GM19023 (cell line): ENCODE data around the gene SOS2.

Experiments
- ATAC-seq: cut with Tn5 transposase; IDR thresholded peaks from one replicate; pipeline ENCODE4 v1.9.1; 2021; ENCODE audit warnings: mild to moderate bottlenecking, moderate library complexity; ENCODE audit not compliant: unreplicated experiment

SOS2 gene

DNA sequence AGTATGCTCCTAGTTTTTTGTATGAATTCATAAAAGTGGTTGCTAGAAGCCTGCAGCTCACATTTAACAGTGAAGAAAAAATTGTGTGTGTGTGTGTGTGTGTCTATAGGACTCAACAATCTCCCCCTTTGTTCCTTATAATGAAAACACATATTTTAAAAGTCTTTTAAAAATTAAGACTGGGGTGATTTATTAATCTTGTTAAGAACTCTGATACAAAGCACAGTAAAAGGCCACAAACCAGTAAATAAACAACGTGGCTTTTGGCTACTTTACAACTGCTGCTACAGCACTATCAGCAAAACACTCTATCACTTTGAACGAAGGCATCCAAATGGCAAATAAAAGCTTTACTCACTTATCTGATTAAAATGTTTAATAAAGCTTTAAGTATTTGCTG is 114.4 kb downstream of the SOS2 start:
- ATAC-seq = no peak

DNA sequence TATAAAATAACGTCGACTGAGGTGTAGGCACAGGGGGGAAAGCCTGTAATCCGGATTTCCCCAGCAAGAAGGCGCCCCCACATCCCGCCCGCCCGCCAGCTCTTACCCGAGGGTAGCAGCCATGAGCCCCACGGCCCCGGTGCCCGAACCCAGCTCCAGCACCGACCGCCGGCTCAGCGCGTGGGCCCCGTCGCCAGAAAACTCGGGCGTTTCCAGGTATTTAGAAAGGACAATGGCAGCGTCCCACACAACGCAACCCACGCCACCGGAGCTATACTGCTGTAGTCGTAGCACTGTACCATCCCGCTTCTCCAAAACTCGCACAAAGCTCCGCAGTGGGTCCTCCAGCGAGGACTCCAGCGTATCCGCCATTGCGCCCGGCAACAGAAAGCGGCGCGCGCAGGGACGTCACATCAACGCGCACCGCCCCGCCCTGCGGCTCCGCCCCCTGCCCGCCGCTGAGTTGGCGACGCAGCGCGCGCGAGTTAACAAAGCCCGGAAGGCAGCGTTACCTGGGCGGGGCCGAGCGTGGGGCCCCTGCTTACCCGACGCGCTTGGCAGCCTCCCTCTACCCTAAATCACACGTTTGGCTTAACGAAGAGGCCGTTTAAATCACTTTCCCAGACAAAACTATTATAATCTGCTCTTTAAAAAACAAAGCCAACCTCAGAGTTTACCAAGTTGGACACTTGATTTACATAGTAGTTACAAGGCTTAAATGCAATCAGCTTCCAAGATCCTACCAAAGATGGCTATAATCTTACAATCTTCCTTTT is 115.0 kb downstream of the SOS2 start, which contains the start of gene VCPKMT:
Gene VCPKMT, minus strand, starts transcription at position 392 of the 776 bp plus-strand sequence. Its CDS starts 20 bp downstream, at position 372.
- ATAC-seq = peak; percentile 98

DNA sequence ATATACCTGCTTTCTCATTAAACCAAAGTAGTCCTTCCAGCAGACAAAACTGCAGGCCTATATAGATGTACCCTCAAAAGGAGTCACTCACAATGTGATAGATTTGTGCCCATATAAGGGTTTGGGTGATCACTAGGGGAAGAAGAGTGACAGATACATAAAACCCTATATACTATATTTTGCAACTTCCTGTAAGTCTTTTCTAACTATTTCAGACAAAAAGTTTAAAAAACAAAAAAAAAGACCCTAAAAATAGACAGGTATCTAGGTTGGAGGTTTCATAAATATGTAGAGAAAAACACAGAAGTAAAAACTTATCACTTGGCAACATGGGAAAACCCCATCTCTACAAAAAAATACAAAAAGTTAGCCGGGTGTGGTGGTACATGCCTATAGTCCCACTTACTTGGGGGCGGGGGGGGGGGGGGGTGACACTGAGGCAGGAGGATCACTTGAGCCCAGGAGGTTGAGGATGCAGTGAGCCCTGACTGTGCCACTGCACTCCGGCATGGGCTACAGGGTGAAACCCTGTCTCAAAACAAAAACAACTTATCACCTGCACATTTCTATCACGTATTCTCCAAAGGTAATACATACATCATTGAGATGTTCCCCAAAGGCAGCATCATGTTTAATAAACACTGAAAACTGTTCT is 117.9 kb downstream of the SOS2 start:
- no peak for ATAC-seq

DNA sequence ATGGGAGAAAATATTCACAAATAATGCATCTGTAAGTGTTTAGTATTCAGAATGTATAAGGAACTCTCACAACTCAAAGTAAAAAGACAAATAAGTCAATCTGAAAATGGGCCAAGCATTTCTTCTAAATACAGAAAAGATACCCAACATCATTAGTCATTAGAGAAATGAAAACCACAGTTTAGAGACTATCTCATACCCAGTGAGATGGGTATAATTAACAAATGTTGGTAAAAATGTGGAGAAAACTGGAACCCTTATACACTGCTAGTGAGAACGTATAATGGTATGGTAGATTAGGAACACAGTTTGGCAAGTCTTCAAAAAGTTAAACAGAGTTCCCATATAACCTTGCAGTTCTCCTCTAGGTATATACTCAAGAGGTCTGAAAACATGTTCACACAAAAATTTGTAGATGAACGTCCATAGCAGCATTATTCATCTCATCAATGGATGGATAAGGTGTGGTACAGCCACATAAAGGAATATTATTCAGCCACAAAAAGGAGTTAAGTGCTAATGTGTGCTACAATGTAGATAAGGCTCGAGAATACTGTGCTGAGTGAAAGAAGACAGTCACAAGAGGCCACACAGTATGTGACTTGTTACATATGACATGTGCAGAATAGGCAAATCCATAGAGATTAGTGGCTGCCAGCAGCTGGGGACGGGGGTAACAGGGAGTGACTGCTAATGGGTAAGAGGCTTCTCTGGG is 120.9 kb downstream of the SOS2 start:
- ATAC-seq = no peak

DNA sequence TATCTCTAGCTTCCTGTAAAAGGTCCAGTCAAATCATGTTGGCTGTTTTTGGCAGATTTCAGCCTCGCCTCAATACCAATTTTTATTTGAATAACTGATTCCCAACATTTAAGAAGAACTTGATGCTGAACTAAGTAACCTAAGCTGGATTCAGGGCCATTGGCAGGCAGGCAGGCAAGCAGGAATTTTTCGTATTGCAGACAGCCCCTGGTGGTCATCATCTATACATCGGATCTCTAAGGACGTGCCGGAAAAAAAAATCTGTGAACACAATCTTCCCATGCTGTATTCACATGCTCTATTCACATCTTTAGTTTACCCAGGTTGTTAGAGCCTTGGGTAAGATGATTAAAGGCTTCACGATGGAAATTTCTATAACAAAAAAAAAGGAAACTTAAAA is 122.0 kb downstream of the SOS2 start:
- ATAC-seq = no peak

DNA sequence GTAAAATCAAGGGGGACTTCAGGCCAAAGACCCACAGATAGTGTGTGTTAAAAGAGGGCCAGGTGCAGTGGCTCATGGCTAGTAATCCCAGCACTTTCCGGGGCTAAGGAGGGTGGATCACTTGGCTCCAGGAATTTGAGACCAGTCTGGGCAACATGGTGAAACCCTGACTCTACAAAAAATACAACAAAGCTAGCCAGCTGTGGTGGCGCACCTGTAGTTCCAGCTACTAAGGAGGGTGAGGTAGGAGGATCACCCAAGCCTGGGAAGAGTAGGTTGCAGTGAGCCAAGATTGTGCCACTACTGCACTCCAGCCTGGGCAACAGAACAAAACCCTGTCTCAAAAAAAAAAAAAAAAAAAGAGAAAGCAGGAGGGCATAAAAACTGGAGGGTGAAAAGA is 123.5 kb downstream of the SOS2 start:
- no peak for ATAC-seq

DNA sequence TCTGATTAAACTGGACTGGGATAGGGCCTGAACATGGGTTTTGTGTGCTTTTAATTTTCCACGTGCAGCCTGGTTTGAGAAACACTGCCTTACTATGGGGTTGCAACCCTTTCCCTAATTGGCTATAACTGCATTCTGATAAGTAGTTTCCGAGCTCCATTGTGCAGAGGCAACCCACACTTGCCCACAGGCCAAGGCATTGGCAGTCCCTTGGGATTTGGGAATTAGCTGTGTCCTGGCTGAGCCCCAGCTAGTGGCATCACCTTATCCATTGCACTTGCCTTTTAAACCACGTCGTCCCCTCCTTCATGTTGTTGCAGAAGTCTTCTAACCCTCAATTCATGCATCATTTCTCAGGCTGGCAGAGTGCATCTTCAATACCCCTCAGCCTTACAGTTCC is 125.2 kb downstream of the SOS2 start:
- ATAC-seq = no peak

DNA sequence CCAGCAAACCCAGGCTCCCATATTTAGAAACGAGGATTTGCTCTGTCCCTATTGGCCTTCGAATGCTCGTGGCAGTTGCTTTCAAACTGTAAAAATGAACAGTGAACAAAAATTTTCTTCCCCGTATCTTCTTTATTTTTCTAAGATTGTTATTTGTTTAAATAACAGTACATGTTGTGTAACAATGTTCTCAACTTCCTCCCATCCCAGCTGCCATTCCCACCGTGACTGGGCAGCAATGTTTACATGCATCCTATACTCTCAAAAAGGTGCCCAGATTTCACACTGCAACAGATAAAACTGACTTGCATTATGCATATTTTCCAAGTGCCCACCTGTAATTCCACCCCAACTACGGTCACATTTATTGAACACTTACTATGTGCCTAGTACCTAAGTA is 127.8 kb downstream of the SOS2 start:
- no peak for ATAC-seq

DNA sequence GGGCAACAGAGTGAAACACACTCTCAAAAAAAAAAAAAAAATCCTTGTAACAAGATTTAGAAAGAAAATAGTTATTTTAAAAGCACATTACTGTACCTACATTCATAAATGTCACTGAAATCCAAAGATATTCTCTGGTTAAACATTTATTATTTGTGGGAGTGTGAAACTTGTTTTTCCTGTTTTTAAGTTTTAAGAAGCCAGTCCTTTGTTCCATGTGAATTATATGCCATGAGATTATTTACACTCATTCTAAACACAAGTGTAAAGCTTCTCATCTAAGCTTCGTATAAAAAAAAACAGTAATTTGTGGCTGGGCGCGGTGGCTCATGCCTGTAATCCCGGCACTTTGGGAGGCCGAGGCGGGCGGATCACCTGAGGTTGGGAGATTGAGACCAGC is 130.0 kb downstream of the SOS2 start:
- no peak for ATAC-seq

DNA sequence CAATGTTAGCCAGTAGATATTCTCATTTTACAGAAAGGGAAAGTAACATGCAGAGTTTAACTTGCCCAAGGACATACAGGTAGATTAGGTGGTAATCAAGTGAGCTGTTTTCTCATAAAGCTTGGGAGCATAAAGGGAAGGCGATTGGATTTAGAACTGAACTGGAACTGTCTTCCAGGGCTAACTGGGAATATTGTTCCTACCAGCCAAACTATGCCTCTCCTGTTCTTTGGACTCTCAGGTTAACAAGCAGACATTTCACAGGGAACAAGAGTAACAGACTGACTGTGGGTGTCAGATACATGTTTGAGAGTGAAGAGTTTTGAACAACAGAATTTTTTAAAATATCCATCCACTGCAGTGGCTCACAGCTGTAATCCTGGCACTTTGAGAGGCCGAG is 130.6 kb downstream of the SOS2 start:
- no peak for ATAC-seq

DNA sequence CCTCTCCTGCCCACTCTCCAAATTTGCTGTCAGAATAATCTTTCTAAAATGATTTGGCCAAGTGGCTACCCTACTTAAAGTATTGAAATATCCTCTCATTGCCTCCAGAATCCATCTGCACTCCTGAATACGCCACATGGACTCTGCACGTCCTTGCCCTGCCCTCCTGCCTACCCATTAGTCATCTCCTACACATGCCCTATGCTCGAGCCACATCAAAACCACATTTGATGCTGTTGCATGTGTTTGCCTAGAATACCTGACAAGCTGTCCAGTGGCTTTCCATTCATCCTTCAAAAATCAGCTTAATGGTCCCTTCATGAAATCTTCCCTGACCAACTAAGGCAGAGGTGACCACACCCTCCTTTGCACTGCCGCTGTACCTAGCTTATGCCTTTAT is 132.0 kb downstream of the SOS2 start:
- ATAC-seq = no peak

DNA sequence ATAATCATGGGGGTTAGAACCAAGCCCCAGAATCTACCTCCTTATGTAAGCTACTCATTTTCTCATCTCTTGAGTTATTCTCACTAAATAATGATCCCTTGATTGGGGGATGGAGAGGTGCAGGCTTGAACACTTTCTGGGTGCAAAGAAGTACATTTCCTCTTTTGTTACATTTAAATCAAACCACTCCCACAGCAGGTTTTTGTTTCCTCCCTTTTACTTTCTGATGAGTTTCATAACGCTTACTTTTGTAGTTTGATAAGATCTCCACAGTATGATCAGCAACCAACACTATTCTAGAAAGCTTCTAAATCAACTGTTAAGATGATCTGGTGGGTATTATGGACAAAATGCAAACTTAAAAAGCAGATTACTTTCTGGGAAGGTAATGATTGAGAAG is 135.5 kb downstream of the SOS2 start:
- no peak for ATAC-seq

DNA sequence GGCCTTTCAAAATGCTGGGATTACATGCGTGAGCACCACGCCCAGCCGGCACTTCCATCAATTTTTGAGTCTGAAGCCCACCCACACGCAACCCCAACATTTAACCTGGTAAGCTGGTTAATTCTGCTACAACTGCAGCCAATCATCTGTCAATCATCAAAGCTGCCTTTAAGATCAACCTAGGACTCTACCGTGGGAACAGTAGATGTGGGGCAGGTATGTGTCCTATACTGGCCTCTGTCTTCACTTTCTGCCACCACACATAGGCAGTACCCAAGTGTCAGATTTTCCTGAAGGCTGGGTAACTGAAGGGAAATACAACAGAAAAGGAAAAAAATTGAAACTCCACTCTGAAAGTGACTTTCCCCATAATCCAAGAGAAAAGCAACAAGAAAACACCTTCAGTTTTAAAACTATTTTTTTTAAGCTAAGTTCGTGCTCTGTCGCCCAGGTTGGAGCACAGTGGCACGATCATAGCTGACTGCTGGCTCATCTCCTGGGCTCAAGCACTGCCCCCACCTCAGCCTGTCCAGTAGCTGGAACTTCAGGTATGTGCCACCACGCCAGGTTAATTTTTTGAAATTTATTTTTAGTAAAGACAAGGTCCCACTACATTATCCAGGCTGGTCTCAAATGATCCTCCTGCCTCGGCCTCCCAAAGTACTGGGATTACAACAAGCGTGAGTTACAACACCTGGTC is 137.2 kb downstream of the SOS2 start:
- no peak for ATAC-seq

DNA sequence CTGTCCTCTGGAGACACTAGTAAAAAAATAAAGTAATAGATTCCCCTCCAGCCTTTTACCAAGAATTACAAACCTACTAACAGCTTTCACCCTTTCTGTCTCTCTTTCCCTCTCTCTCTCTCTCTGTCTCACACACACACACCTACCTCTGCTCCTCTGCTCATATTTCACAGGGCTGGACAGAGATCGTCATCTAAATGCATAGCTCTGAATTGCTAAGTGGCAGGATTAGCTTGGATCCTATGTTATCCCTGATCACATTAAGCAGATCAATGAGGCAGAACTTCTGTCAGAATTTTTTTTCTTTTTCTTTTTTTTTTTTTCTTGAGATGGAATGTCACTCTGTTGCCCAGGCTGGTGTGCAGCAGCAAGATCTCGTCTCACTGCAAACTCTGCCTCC is 137.9 kb downstream of the SOS2 start:
- no peak for ATAC-seq

DNA sequence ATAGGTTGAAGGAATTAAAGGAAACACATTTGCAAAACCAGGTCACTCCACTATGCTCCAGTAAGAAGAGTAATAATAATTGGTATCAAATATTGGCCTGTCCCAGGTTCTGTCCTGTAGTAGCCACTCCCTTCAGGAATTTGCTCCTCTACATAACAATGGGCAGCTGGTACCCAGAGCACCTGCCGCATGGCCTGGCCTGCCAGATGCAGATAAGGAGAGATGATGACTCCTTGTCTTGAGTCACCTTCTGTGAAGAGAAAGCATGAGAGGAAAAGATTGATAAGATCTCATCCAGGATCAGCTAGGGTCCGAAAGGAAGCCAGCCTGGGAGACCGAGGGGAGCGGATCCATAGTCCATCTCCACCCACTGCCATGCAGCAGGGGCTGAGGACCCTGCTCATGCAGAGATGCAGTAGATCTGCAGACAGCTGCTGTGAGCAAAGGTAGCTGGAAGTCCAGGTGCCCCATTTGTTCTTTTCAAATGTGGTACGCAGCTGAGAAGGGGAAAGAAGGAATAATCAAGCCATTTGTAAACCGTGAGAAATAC is 139.3 kb downstream of the SOS2 start:
- ATAC-seq = no peak

DNA sequence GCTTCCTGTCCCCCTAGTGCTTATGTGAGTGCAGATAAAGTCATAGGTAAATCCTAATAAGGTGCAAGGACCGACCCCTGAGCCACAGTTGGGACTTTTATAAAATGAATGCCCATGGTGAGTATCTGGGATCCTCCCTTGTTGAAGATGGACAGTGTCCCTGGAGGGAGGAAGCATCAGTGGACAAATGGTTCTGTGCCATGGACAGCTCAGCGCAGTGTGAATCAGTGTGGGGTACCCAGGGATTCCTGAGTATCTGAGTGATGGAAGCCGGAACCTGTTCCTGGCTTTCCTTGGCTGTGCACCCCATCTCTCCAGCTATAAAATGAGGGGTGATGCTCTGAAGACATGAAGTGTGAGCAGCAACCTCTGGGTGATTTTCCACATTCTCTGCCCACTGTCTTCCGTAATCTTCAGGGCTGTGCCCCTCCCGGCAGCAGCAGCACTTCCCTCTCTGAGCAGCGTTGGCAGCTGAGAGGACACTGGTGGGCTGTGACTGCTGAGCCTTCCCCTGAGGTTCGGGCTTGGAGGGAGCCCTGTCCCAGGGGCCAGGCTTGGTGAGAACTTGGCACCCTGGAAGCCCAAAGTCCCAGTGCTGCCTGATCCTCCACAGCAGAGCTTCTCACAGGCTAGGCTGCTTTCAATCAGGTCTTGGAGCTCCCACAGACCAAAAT is 140.0 kb downstream of the SOS2 start:
- ATAC-seq = no peak

DNA sequence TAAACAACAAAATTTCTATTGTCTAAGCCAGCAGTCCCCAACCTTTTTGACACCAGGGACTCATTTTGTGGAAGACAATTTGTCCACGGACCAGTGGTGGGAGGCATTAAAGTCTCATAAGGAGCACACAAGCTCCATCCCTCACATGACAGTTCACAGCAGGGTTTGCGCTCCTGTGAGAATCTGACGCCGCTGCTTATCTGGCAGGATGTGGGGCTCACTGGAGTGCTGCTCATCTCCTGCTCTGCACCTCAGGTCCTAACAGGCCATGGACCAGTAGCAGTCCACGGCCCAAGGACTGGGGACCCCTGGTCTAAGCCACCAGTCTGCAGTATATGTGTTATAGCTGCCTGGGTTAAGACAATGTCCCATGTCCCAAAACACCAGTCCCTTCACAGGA is 142.2 kb downstream of the SOS2 start:
- ATAC-seq = no peak

DNA sequence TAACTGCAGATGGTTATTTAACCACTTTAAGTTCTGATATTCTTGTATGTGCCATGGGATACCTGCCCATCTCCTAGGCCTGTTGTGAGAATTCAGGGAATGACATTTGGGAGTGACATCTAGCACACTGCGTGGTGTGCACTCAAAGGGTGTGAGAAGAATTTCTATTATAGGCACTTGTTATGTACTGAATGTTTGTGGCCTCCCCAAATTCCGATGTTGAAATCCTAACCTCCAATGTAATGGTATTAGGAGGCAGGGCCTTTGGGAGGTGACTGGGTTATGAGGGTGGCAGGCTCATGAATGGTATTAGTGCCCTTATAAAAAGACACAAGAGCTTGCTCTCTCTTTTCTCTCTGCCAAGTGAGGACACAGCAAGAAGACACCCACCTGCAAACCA is 142.6 kb downstream of the SOS2 start:
- no peak for ATAC-seq

DNA sequence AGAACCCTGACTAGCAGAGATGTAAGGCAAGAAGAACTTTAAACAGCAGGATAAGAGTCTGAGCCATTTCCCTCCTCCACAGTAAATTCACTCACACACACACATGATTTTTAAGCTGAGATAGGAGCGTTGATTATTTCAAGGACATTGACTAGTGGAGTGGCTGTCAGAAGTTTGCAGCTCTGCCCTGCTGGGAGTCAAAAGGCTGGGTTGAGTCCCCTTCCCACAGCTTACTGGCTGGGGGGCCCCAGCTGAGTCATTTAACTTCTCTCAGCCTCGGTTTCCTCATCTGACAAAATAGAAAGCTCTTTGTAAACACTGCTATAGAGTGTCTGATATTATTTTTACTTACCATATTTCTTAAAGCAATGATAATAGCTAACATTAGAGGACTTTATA is 143.3 kb downstream of the SOS2 start:
- ATAC-seq = no peak

DNA sequence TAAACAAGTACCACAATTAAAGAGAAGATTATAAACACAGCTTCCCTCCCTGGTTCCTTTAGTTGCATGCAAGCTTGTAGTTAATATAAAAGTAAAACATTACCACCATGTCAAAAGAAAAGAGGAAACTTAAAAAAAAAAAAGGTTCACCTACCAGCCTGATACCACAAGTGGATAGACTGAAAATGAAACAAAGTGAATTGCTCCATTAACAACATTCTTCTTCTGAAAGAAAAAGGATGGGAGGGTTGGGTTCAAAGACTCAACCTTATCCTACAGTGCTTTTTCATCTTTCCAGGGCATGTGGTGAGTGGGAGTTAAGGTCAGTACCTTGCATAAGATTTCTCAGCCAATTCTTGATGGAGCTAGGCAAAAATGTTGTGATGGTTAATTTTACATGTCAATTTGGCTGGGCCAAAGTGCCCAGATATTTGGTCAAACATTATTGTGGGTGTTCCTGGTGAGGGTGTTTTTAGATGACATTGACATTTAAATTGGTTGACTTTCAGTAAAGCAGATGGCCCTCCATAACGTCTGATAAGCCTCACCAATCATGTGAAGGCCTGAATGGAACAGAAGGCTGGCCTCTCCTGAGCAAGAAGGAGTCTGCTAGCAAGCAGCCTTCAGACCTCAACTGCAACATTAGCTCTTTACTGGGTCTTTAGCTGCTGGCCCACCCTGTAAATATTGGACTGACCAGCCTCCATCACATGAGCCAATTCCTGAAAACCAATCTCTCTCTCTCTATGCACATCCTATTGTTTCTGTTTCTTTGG is 143.8 kb downstream of the SOS2 start:
- ATAC-seq = no peak
